B cell (primary cell): ENCODE data around the gene OR51B2.

Source experiments
- EZH2 ChIP-seq: IDR thresholded peaks from 2 replicates; pipeline ENCODE4 v1.6.1; 2012; ENCODE audit warnings: borderline replicate concordance, low read depth, mild to moderate bottlenecking, moderate library complexity, low read length; ENCODE audit not compliant: insufficient read depth, poor library complexity, severe bottlenecking
- TF ChIP-seq, protein P1 (sequence below): fragments of 200-600 bp; IDR thresholded peaks from one replicate; pipeline ENCODE4 v1.8.0; 2022; ENCODE audit warnings: antibody characterized with exemption, mild to moderate bottlenecking

DNA sequence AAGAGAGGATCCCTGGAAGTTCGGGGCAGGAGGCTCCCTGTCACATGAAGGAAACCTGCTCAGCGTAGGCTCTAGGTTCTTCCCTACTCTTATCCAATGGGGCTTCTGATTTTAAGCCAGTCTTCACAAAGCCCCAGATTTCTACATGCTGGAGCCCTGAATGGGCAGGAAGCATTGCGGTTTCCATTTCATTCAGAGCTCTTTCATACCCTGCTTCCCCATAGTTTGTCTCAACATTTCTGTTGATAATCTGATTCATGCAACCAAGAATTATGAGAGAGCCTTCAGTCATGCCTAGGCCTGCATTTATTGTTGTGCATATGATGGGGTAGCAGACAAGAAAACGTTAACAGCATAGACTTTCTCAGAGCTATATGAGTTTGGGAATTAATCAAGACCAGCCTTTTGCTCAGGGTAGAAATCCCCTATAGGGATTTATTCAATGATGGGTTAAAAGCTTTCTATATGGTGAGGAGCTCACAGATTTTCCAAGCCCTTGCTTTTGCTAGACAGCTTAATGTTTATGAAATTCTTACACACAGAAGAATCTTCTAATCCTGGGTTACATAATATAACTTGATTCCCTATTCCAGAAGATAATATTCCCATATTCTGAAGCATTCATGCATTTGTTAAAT, 38.3 kb downstream of the OR51B2 start:
- TF ChIP-seq EZH2: no peak
- TF ChIP-seq, protein P1, sequence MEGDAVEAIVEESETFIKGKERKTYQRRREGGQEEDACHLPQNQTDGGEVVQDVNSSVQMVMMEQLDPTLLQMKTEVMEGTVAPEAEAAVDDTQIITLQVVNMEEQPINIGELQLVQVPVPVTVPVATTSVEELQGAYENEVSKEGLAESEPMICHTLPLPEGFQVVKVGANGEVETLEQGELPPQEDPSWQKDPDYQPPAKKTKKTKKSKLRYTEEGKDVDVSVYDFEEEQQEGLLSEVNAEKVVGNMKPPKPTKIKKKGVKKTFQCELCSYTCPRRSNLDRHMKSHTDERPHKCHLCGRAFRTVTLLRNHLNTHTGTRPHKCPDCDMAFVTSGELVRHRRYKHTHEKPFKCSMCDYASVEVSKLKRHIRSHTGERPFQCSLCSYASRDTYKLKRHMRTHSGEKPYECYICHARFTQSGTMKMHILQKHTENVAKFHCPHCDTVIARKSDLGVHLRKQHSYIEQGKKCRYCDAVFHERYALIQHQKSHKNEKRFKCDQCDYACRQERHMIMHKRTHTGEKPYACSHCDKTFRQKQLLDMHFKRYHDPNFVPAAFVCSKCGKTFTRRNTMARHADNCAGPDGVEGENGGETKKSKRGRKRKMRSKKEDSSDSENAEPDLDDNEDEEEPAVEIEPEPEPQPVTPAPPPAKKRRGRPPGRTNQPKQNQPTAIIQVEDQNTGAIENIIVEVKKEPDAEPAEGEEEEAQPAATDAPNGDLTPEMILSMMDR: no peak
